ENCODE measurements around the gene BPIFB6.

The BPIFB6 gene

DNA sequence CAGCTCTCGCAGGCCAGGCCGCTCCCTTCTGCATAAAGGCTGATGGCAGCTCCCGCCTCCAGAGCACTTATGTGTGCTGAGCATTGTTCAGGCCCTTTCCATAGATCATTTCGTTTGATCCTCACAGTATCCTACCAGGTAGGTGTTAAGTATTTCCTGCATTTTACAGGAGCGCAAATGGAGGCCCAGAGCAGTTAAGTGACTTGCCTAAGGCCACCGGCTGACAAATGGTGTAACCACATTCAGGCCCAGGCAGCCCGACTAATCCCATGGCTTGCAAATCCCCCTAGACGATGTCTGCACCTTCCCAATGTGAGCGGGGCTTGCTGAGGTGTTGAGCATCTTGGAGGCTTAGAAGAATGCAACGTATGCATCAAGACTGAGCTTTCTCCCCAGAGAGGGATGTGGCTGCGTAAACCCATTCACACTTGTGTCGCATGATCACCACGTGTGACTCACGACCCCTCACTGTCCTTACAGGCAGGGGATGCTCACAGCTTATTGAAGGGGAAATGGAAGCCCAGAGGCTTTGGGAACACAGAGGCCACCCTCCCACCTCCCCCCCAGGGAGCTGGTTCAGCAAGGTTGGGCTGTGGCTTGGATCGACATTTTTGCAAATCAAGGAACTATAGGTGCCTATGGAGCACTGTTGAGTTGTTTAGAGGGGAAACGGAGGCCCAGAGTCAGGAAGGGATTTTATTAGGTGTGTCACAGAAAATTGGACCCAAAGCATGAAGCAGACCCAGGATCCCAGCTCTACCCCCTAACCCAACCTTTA, 16.9 kb upstream of the BPIFB6 start:
- Mint-ChIP-seq H3K4me1 (no peaks in the 10 kb centered on the region), H3K27me3 (ENCODE audit: low read depth) (peaks cover 15% of the 10 kb centered on the region), H3K36me3 (ENCODE audit: low read depth) (no peaks in the 10 kb centered on the region), H3K9me3 (no peaks in the 10 kb centered on the region), H3K4me3 (no peak overlapping the region), H3K27ac (no peak overlapping the region)
- TF ChIP-seq, protein P1, sequence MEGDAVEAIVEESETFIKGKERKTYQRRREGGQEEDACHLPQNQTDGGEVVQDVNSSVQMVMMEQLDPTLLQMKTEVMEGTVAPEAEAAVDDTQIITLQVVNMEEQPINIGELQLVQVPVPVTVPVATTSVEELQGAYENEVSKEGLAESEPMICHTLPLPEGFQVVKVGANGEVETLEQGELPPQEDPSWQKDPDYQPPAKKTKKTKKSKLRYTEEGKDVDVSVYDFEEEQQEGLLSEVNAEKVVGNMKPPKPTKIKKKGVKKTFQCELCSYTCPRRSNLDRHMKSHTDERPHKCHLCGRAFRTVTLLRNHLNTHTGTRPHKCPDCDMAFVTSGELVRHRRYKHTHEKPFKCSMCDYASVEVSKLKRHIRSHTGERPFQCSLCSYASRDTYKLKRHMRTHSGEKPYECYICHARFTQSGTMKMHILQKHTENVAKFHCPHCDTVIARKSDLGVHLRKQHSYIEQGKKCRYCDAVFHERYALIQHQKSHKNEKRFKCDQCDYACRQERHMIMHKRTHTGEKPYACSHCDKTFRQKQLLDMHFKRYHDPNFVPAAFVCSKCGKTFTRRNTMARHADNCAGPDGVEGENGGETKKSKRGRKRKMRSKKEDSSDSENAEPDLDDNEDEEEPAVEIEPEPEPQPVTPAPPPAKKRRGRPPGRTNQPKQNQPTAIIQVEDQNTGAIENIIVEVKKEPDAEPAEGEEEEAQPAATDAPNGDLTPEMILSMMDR (IDR thresholded peaks at IDR 0.05; ENCODE audit: unreplicated experiment in 3 of 3) = no peak

DNA sequence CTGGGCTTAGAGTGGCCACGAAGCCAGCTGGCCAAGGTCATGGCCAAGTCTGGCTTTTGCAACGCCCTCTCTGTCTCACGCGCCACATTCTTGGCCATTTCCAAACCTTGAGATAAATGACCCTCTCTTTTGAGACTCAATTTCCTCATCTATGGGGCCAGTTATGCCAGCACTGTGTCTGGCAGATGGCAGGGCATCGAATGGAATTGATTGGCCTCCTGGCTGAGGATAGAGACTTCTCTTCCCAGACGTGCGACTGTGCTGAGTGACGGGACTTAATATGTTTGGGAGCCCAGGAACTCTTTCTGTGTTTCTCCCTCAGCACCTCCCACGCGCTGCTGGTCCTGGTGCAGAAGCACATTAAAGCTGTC, 16.3 kb upstream of the BPIFB6 start:
- Mint-ChIP-seq H3K4me1 (no peaks in the 10 kb centered on the region), H3K9me3 (no peaks in the 10 kb centered on the region), H3K27ac (no peak overlapping the region), H3K36me3 (ENCODE audit: low read depth) (no peaks in the 10 kb centered on the region), H3K4me3 (no peak overlapping the region), H3K27me3 (ENCODE audit: low read depth) (peaks cover 18% of the 10 kb centered on the region)
- TF ChIP-seq, protein P1 (IDR thresholded peaks at IDR 0.05; ENCODE audit: unreplicated experiment in 3 of 3) = no peak

GRCh38 chr20:33015700-33016580, 15.5 kb upstream of the BPIFB6 start:
- H3K4me1 Mint-ChIP-seq = no peaks in the 10 kb centered on the region

GRCh38 chr20:33016581-33017109, 14.8 kb upstream of the BPIFB6 start:
- Mint-ChIP-seq H3K36me3 (ENCODE audit: low read depth) (no peaks in the 10 kb centered on the region), H3K4me3 (no peak overlapping the region), H3K27me3 (ENCODE audit: low read depth) (peaks cover 18% of the 10 kb centered on the region), H3K4me1 (no peaks in the 10 kb centered on the region), H3K27ac (no peak overlapping the region), H3K9me3 (no peaks in the 10 kb centered on the region)
- TF ChIP-seq, protein P1 (IDR thresholded peaks at IDR 0.05; ENCODE audit: unreplicated experiment in 3 of 3) = no peak

More at GRCh38 chr20:33015700-33016580, 15.5 kb upstream of the BPIFB6 start:
- TF ChIP-seq, protein P1 (IDR thresholded peaks at IDR 0.05; ENCODE audit: unreplicated experiment in 3 of 3) = no peak
- Mint-ChIP-seq H3K27me3 (ENCODE audit: low read depth) (peaks cover 18% of the 10 kb centered on the region), H3K4me3 (no peak overlapping the region), H3K9me3 (no peaks in the 10 kb centered on the region), H3K36me3 (ENCODE audit: low read depth) (no peaks in the 10 kb centered on the region), H3K27ac (no peak overlapping the region)

GRCh38 chr20:33017542-33017941, 13.9 kb upstream of the BPIFB6 start:
- no peaks in the 10 kb centered on the region for H3K4me1 Mint-ChIP-seq
- H3K27ac Mint-ChIP-seq = no peak overlapping the region

More at GRCh38 chr20:33017542-33017941, 13.9 kb upstream of the BPIFB6 start:
- Mint-ChIP-seq H3K4me3 (no peak overlapping the region), H3K27me3 (ENCODE audit: low read depth) (peaks cover 13% of the 10 kb centered on the region), H3K36me3 (ENCODE audit: low read depth) (no peaks in the 10 kb centered on the region), H3K9me3 (no peaks in the 10 kb centered on the region)
- TF ChIP-seq, protein P1 (IDR thresholded peaks at IDR 0.05; ENCODE audit: unreplicated experiment in 3 of 3) = no peak
